H9 (cell line): Measurements from ENCODE around the gene RASSF8. TPM values are rescaled to one million over a fixed set of nuclear protein-coding genes. Genes with fewer than 3 reads are reported as not detected.

Experiments
- DNase-seq: peaks from one replicate; pipeline ENCODE4 v3.0.0-alpha.2; 2017
- H2AFZ ChIP-seq: one replicate; pipeline ENCODE4 v1.6.1; 2013; ENCODE audit warnings: mild to moderate bottlenecking, low read length, control low read depth, moderate library complexity
- H2AK5ac ChIP-seq: 2 replicates; pipeline ENCODE4 v1.6.1; 2013; ENCODE audit warnings: low read length, control low read depth, mixed read lengths; ENCODE audit not compliant: insufficient read length
- H2BK120ac ChIP-seq: one replicate; pipeline ENCODE4 v1.6.1; 2013; ENCODE audit warnings: low read depth, mild to moderate bottlenecking, low read length, control low read depth, inconsistent platforms; ENCODE audit not compliant: poor library complexity, severe bottlenecking
- H2BK12ac ChIP-seq: 2 replicates; pipeline ENCODE4 v1.6.1; 2013; ENCODE audit warnings: low read length, control low read depth, mixed read lengths, low read depth; ENCODE audit not compliant: insufficient read length
- H2BK15ac ChIP-seq: 2 replicates; pipeline ENCODE4 v1.6.1; 2013; ENCODE audit warnings: low read depth, low read length, control low read depth
- H2BK20ac ChIP-seq: one replicate; pipeline ENCODE4 v1.6.1; 2013; ENCODE audit warnings: low read depth, mild to moderate bottlenecking, low read length, control low read depth, inconsistent platforms; ENCODE audit not compliant: poor library complexity, severe bottlenecking
- H2BK5ac ChIP-seq: 2 replicates; pipeline ENCODE4 v1.6.1; 2013; ENCODE audit warnings: low read length, control low read depth, mixed read lengths; ENCODE audit not compliant: insufficient read length
- H3K14ac ChIP-seq: 2 replicates; pipeline ENCODE4 v1.6.1; 2013; ENCODE audit warnings: low read length, control low read depth; ENCODE audit not compliant: insufficient read depth
- H3K18ac ChIP-seq: 2 replicates; pipeline ENCODE4 v1.6.1; 2013; ENCODE audit warnings: low read depth, mild to moderate bottlenecking, mixed read lengths, low read length, control low read depth; ENCODE audit not compliant: insufficient read length
- H3K23ac ChIP-seq: 2 replicates; pipeline ENCODE4 v1.6.1; 2013; ENCODE audit warnings: low read length, control low read depth, mixed read lengths, low read depth; ENCODE audit not compliant: insufficient read length
- H3K23me2 ChIP-seq: 2 replicates; pipeline ENCODE4 v1.6.1; 2013; ENCODE audit warnings: low read depth, mild to moderate bottlenecking, mixed read lengths, low read length, control low read depth; ENCODE audit not compliant: insufficient read length, poor library complexity, severe bottlenecking
- H3K27ac ChIP-seq: 2 replicates; pipeline ENCODE4 v1.5.1; 2013; ENCODE audit warnings: low read length, control low read depth, mixed read lengths, low read depth; ENCODE audit not compliant: insufficient read length
- H3K27me3 ChIP-seq: 2 replicates; pipeline ENCODE4 v1.6.1; 2013; ENCODE audit warnings: low read length, control low read depth, inconsistent platforms; ENCODE audit not compliant: insufficient read depth
- H3K4ac ChIP-seq: 2 replicates; pipeline ENCODE4 v1.6.1; 2013; ENCODE audit warnings: low read depth, mild to moderate bottlenecking, control low read depth, inconsistent platforms, low read length, moderate library complexity
- H3K4me1 ChIP-seq: 2 replicates; pipeline ENCODE4 v1.6.1; 2013; ENCODE audit warnings: low read length, control low read depth, inconsistent platforms; ENCODE audit not compliant: insufficient read depth
- H3K4me2 ChIP-seq: 2 replicates; pipeline ENCODE4 v1.6.1; 2013; ENCODE audit warnings: low read length, control low read depth, mixed read lengths; ENCODE audit not compliant: insufficient read length, insufficient read depth
- H3K56ac ChIP-seq: 2 replicates; pipeline ENCODE4 v1.6.1; 2013; ENCODE audit warnings: low read depth, mild to moderate bottlenecking, mixed read lengths, low read length, control low read depth; ENCODE audit not compliant: insufficient read length
- H3K79me1 ChIP-seq: 2 replicates; pipeline ENCODE4 v1.6.1; 2013; ENCODE audit warnings: low read depth, mild to moderate bottlenecking, moderate library complexity, low read length, control low read depth, inconsistent platforms; ENCODE audit not compliant: insufficient read depth, poor library complexity, severe bottlenecking
- H3K79me2 ChIP-seq: 2 replicates; pipeline ENCODE4 v1.6.1; 2013; ENCODE audit warnings: low read length, control low read depth, inconsistent platforms; ENCODE audit not compliant: insufficient read depth
- H3K9ac ChIP-seq: 2 replicates; pipeline ENCODE4 v1.6.1; 2013; ENCODE audit warnings: low read length, control low read depth, mixed read lengths; ENCODE audit not compliant: insufficient read length; ENCODE audit errors: extremely low read depth
- H3K9me3 ChIP-seq: one replicate; pipeline ENCODE4 v1.6.1; 2013; ENCODE audit warnings: low read depth, low read length, inconsistent platforms; ENCODE audit not compliant: control insufficient read depth
- H3T11ph ChIP-seq: one replicate; pipeline ENCODE4 v1.6.1; 2013; ENCODE audit warnings: mild to moderate bottlenecking, low read length, control low read depth, inconsistent platforms
- H4K20me1 ChIP-seq: one replicate; pipeline ENCODE4 v1.6.1; 2013; ENCODE audit not compliant: control insufficient read depth, insufficient read length, insufficient read depth
- H4K5ac ChIP-seq: 2 replicates; pipeline ENCODE4 v1.6.1; 2013; ENCODE audit warnings: low read depth, mild to moderate bottlenecking, mixed read lengths, low read length, control low read depth; ENCODE audit not compliant: insufficient read length
- H4K8ac ChIP-seq: replicated peaks from 2 replicates; pipeline ENCODE4 v1.6.1; 2013; ENCODE audit warnings: low read length, control low read depth, mixed read lengths, low read depth; ENCODE audit not compliant: insufficient read length
- H4K91ac ChIP-seq: 2 replicates; pipeline ENCODE4 v1.6.1; 2013; ENCODE audit warnings: low read depth, mild to moderate bottlenecking, moderate library complexity, mixed read lengths, low read length, control low read depth; ENCODE audit not compliant: insufficient read length
- H3K27ac Mint-ChIP-seq, 3 experiments: 2 replicates in 2 of 3; 3 replicates in 1 of 3; pipeline ENCODE4 v1.8.0; 2020 to 2021; ENCODE audit warnings: mixed read lengths in 3 of 3, mild to moderate bottlenecking in 1 of 3, moderate library complexity in 1 of 3
- H3K27me3 Mint-ChIP-seq: 2 replicates; pipeline ENCODE4 v1.8.0; 2021; ENCODE audit warnings: low read depth, mild to moderate bottlenecking, moderate library complexity, mixed read lengths
- H3K36me3 Mint-ChIP-seq, 3 experiments: 2 replicates in 2 of 3; 3 replicates in 1 of 3; pipeline ENCODE4 v1.8.0; 2020 to 2021; ENCODE audit warnings: low read depth in 3 of 3, mixed read lengths in 3 of 3; ENCODE audit not compliant: insufficient read depth in 1 of 3
- H3K4me1 Mint-ChIP-seq, 2 experiments: 2 replicates each; pipeline ENCODE4 v1.8.0; 2020; ENCODE audit warnings: mixed read lengths in 2 of 2
- H3K4me3 Mint-ChIP-seq, 2 experiments: 2 replicates in 1 of 2; 3 replicates in 1 of 2; pipeline ENCODE4 v1.8.0; 2020 to 2021; ENCODE audit warnings: mild to moderate bottlenecking in 2 of 2, mixed read lengths in 2 of 2, moderate library complexity in 1 of 2
- H3K9me3 Mint-ChIP-seq, 2 experiments: 2 replicates in 1 of 2; 3 replicates in 1 of 2; pipeline ENCODE4 v1.8.0; 2020; ENCODE audit warnings: mild to moderate bottlenecking in 2 of 2, mixed read lengths in 2 of 2, moderate library complexity in 1 of 2
- WGBS: extraction: QIAGEN DNeasy Blood & Tissue Kit; methylation state at CpG from one replicate; pipeline ENCODE4 v1.1.7; 2013; ENCODE audit warnings: missing lambda C conversion rate, low lambda C conversion rate, mixed read lengths; ENCODE audit not compliant: insufficient read length; ENCODE audit errors: extremely low coverage; 5-methylcytosine and 5-hydroxymethylcytosine counted together
- total RNA-seq: library from RNA; stranded (reverse); gene quantifications from 2 replicates; pipeline ENCODE4 v1.2.1, GENCODE V29; 2021
- TF ChIP-seq, protein P1 (sequence below): fragments of 200-600 bp; sonication (generic); conservative IDR thresholded peaks from 3 replicates; pipeline ENCODE4 v1.8.0; 2021; ENCODE audit warnings: antibody characterized with exemption, mild to moderate bottlenecking

Gene RASSF8
- total RNA-seq, 1 experiment from 2014 or later = 38.8 TPM

- Histone ChIP-seq H3K9me3 (no peaks in the 10 kb centered on the region), H2BK120ac (no peak overlapping the region), H3K14ac (no peak overlapping the region), H2BK20ac (no peak overlapping the region), H3K4me1 (peaks cover 3% of the 10 kb centered on the region; the same call in 1 of the 2 replicates), H4K8ac (no peak overlapping the region), H3K18ac (no peak overlapping the region), H3K79me2 (peaks cover 4% of the 10 kb centered on the region; the same call in 1 of the 2 replicates), H3K27me3 (no peaks in the 10 kb centered on the region), H3K23me2 (no peaks in the 10 kb centered on the region), H3K56ac (no peak overlapping the region), H2BK5ac (no peak overlapping the region), H3K4me2 (no peak overlapping the region), H3K79me1 (no peaks in the 10 kb centered on the region), H2BK12ac (no peak overlapping the region), H4K20me1 (no peaks in the 10 kb centered on the region), H3T11ph (no peak overlapping the region), H2BK15ac (no peak overlapping the region), H4K91ac (no peak overlapping the region), H3K27ac (no peak overlapping the region), H3K9ac (no peak overlapping the region), H3K4ac (no peak overlapping the region), H2AK5ac (no peak overlapping the region), H2AFZ (no peak overlapping the region), H4K5ac (no peak overlapping the region), H3K23ac (no peak overlapping the region)
- no peak for DNase-seq
- H3K4me1 Mint-ChIP-seq = peaks cover 69 to 76% of the 10 kb centered on the region in 2 experiments
- H3K4me3 Mint-ChIP-seq = no peak overlapping the region
- no peaks in the 10 kb centered on the region for H3K27me3 Mint-ChIP-seq
- TF ChIP-seq, protein P1, sequence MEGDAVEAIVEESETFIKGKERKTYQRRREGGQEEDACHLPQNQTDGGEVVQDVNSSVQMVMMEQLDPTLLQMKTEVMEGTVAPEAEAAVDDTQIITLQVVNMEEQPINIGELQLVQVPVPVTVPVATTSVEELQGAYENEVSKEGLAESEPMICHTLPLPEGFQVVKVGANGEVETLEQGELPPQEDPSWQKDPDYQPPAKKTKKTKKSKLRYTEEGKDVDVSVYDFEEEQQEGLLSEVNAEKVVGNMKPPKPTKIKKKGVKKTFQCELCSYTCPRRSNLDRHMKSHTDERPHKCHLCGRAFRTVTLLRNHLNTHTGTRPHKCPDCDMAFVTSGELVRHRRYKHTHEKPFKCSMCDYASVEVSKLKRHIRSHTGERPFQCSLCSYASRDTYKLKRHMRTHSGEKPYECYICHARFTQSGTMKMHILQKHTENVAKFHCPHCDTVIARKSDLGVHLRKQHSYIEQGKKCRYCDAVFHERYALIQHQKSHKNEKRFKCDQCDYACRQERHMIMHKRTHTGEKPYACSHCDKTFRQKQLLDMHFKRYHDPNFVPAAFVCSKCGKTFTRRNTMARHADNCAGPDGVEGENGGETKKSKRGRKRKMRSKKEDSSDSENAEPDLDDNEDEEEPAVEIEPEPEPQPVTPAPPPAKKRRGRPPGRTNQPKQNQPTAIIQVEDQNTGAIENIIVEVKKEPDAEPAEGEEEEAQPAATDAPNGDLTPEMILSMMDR = no peak
- H3K27ac Mint-ChIP-seq = peak overlapping the region; percentile 34 to 66 (median 53); a peak in 6 of 7 replicates
- peaks cover 0 to 2% (median 0%) of the 10 kb centered on the region in 3 experiments; a peak in 1 of 7 replicates for H3K36me3 Mint-ChIP-seq
- WGBS = no CpG with 5 or more reads among the region's 2 CpGs
- no peaks in the 10 kb centered on the region for H3K9me3 Mint-ChIP-seq
Measured at GRCh38 chr12:25995906-25996305, 37.4 kb downstream of the RASSF8 start.
